Middle frontal gyrus (tissue), 1 donor: ENCODE results near the gene MYO18B.
"Not testable (repeated sequence)": the region's sequence is repeated elsewhere in the genome, so short reads cannot be mapped to it uniquely, and the experiment has no call there.

ENCODE experiments used
- DNase-seq: peaks from one replicate; pipeline ENCODE4 v3.0.0-alpha.2; 2015; ENCODE audit warnings: low spot score; ENCODE audit errors: extremely low spot score

Gene MYO18B

GRCh38 chr22:25984911-25985310 lies 242.9 kb downstream of the MYO18B start:
- not testable (repeated sequence) for DNase-seq

GRCh38 chr22:25987948-25988347 lies 246.0 kb downstream of the MYO18B start:
- DNase-seq, result no peak

DNA sequence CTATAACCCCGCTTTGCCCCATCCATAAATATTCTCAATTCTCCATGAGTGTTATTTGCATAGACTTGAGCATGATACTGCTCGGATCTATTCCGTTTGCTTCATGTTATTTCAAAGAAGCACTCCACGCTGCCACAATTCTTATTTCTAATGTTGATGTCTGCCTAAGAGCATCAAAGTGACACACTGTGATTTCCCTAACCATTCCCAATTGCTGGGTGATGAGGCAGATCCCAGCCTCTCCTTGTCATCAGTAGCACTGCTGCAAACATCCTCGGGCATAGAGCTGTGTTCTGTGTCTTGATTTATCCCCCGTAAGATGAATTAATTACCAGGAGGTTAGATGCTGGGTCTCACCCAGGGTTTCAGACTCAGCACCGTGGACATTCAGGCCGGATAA lies 249.0 kb downstream of the MYO18B start:
- DNase-seq, result no peak

DNA sequence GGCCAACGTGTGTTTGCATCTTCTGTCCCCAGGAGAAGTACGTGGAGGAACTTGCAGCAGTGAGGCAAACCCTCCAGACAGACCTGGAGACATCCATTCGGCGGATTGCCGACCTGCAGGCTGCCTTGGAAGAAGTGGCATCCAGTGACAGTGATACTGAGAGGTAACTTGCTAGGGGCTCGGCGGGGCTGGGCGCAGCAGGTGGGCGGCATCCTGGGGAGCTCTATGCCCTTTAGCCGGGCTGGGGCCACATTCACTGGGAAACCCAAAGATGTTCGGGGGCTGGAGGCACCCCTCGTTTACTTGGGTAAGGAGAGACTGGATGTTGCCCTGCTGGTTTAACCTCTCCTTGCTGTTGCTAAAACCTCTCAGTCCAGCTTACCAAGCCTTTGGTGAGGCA lies 250.3 kb downstream of the MYO18B start:
- DNase-seq, result no peak

DNA sequence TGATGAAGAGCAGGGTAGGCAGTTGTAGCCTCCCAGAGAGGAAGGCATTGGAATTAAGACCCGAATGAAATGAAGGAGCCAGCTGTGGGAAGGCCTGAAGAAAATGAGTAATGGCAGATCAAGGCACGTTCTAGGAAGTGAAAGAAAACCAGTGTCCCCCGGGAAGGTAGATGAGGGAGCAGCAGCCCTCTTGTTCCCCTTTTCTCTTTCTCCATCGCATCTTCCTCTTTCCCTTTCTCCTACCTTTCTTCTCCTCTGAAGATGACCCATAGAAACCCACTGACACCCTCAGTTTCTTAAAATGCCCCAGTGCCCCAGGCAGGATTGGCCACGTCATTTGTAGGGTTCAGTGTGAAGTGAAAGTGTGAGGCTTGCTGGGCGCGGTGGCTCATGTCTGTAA lies 254.7 kb downstream of the MYO18B start:
- DNase-seq, result no peak

DNA sequence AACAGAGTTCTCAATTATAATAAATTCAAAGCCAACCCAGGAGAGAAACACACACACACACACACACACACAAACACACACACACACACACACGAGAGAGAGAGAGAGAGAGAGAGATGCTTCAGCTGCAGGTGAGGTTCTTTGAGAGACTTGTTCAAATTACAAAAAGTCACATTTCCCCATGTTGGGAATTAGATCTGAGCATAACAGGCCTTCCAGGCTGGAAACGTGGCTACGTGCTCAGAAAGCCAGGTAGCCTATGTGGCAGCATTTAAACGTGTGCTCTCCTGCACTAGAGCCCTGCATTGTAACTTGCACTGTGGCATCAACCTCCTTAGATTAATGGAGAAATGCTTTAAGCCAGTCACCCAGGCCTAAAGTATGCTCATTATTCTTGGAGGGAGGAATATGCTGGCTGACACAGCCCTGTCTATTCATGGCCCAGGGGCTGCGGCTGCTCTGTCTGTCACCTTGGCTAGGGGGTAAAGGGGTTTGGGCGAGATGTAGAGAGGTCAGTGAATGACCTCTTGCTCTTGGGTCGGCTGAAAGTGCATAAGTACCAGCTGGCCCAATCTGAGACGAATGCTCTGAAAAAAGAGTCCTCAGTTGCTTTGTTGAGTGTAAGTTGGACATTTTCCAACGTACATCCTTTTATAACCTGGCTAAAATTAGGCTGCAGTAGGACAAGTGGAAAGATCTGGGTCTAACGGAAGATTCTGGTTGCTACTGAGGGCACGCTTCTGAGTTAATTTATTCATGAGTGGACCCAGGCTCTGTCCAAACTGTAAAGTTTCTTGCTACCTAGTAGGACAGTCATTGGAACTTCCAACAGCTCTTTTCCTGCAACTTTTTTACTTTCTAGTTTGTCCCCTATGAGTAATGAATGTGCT lies 256.1 kb downstream of the MYO18B start:
- DNase-seq, result no peak

GRCh38 chr22:26002456-26002855 lies 260.5 kb downstream of the MYO18B start:
- DNase-seq, result no peak

DNA sequence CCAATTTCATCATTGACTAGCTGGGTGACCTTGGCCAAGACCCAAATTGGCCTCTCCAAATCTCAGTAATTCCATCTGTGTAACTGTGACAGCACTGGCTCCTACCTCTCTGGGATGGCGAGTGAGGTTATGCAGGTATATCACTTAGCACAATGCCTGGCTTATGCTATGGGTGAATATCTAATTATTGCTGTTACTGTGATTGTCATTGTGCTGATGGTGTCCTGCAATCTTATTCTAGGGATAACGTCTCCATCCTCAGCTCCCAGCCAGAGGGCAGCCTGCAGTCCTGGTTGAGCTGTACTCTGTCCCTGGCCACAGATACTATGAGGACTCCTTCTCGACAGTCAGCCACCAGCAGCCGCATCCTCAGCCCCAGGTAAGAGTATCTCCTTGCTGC lies 262.5 kb downstream of the MYO18B start:
- DNase-seq, result no peak

- no peak for DNase-seq
Observed at GRCh38 chr22:26008587-26008986, 266.6 kb downstream of the MYO18B start.

DNA sequence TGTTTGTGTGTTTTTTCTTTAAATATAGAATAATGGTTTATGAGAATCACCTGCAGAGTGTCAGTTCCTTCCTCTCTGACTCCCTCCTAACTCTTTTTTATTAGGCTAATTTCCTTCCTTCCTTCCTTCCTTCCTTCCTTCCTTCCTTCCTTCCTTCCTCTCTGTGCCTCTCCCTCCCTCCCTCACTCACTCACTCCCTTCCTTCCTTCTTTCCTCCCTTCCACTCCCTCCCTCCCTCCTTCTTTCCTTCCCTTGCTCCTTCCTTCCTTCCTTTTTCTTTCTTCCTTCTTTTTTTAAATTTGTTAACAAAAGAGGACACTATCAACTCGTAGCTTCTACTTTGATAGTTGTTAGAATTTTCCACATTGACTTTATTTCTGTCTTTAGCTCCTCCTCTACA lies 274.9 kb downstream of the MYO18B start:
- no peak for DNase-seq

DNA sequence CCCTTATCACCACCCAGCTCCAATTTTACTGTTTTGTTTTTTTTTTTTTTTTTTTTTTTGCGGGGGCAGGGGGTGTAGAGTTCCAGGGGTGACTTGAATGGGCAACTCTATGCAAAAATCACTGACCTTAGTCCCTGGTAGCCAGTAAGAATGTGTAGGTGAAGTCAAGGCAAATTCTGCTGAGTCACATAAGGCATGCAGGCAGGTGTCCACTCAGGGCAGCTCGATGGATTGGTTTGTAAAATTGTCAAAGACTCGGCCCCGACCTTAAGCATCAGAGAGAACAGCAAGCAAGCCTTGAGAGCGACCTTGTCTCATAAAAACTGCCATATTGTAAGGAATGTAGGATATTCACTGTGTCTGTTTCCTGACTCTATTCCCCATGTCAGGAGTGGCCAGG lies 275.9 kb downstream of the MYO18B start:
- DNase-seq, result no peak

DNA sequence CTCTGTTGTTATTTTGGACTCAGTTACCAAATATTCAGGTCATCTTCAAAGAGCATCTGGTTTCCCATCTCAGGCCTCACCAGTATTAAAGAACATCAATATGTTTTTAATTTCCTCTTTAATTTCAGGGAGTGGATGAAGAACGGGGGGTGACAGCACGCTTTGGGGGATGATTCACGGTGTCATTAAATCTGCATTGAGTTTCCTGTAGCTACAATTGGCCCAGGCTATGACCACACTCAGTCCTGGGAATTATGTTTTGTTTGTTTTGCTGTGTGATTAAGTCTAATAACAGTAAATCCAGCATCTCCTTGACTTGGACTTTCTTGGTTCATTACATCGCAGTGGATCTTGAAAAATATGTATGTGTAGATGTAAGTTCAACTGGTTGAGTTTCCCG lies 277.6 kb downstream of the MYO18B start:
- no peak for DNase-seq

DNA sequence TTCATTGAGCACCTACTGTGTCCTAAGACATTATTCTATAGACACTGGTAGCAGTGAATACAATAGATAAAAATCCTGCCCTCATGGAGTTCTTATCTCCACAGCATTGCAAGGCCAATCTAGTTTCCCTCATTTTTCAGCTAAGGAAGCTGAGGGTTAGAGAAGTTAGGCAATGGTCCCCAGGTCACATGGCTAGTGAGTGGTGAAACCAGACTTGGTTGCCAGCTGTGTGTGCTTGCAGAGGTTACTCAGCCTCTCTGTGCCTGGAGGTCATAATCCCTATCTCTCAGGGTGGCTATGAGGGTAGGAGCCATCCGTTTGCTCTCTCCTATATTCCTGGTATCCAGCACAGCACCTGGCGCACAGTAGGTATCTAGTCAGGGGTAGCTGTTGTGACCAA lies 279.5 kb downstream of the MYO18B start:
- no peak for DNase-seq

DNA sequence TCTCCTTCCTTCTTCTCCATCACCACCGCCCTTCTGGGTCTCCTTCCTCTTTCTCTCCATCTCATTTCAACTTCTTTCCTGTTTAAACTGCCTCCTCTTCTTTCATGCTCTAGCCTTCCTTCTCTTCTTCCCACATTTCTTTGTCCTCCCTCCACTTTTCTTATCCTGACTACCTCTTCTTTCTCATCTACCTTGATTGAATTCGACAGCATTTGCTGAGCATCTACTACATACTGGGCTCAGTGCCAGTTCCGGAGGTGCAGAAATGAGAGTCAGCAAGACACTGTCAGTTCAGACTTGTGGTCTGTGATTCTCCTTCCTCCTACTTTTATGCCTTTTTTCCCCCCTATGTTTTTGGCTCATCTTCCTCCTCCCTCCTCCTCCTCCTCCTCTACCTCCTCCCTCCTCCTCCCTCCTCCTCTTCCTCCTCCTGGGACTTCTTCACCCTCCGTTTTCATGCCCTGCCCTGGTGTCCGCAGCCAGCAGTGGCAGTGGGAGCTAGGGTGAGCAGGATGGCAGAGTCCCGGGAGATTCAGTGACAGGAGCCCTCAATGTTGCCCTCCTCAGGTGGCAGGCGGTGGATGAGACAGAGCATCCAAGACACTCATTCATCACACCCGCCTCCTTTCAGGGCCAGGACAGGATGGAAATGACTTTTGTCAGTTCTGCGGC lies 281.3 kb downstream of the MYO18B start:
- DNase-seq, result no peak

GRCh38 chr22:26025626-26026025 lies 283.6 kb downstream of the MYO18B start:
- no peak for DNase-seq

- no peak for DNase-seq
Observed at GRCh38 chr22:26027341-26027740, 285.4 kb downstream of the MYO18B start.

GRCh38 chr22:26031641-26032040 lies 289.7 kb downstream of the MYO18B start:
- DNase-seq, result no peak

DNA sequence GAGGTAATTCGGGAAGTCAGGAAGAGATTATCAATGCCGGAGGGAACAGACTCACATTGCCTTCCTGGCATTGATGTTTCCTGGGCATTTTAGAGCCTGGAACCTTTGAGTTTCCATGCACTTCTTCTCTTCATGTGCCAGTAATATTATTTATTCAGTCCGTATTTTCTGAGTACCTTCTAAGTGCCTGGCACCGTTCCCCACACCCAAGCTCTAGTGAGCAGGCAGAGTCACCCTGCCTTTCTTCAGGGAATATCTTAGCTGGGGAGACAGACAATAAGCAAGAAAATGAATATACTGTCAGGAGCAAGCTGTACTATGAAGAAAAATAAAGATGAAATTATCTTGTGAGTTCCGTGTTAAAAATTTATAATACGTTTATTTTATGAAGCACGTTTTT lies 291.1 kb downstream of the MYO18B start:
- no peak for DNase-seq

DNA sequence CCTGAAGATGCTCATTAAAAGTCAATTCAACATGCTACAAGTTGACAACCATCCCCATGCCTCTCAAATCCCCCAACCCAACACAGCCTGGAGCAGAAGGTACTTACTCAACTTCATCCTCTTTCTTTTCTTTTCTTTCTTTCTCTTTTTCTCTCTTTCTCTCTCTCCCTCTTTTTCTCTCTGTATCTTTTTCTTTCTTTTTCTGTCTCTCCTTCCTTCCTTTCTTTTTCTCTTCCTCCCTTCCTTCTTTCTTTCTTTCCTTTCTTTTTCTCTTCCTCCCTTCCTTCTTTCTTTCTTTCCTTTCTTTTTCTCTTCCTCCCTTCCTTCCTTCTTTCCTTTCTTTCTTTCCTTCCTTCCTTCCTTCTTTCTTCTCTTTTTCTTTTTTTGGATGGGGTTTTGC lies 291.6 kb downstream of the MYO18B start:
- DNase-seq, result no peak

GRCh38 chr22:26035523-26035922 lies 293.5 kb downstream of the MYO18B start:
- no peak for DNase-seq

DNA sequence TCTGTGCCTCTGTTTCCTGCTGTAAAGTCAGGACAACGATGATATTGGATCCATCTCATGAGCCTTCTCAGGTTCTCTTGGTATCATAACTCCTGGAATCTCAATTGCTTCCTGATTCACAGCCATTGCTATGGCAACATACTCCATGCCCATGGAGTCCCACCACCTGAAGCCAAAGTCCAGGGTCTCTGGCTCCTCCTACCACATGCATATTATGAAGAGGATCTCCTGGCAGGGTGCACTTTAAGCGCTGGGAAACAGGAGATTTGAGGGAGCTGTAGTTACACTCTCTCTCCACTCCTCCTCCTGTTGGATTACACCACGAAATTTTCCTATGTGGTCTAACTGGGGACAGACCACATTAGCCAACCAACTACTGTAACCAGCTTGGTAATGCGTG lies 296.4 kb downstream of the MYO18B start:
- DNase-seq, result no peak

DNA sequence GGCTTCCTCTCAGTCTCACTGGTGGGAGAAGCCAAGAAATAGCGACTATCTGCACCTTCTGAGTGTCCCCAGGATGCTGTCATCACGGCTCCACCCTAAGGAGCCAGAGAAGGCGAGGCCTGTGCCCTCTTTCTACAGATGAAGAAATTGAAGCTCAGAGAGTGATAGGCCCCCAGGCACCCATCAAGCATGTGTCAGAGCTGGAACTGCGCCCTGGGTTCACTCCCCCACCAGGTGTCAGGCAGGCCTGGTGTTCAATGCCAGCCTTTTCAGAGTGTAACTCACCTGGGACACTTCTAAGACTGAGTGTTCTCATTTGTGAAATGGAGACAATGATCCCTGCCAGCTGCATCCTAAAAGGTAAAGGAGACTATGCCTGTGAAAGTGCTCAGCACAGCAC lies 299.9 kb downstream of the MYO18B start:
- no peak for DNase-seq

DNA sequence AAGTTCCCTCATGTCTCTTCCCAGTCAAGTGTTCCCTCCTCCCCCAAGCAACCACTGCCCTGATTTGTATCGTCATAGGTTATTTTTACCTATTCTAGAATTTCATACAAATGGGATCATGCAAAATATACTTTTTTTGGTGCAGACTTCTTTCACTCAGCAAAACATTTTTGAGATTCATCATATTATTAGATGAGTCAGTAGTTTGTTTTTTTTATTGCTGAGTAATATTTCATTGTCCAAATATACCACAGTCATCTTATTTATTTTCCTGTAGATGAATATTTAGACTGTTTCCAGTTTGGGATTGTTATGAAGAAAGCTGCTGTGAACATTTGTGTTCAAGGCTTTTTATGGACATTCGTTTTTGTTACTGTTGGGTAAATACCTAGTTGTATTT lies 301.0 kb downstream of the MYO18B start:
- DNase-seq, result no peak
